G401 (cell line): ENCODE data around the gene TOPORS. TPM values are rescaled to one million over a fixed set of nuclear protein-coding genes. Genes with fewer than 3 reads are reported as not detected.
"Not testable (repeated sequence)": the region's sequence is repeated elsewhere in the genome, so short reads cannot be mapped to it uniquely, and the experiment has no call there.

ENCODE experiments used
- DNase-seq: peaks from one replicate; pipeline ENCODE4 v3.0.0-alpha.2; 2015; ENCODE audit warnings: low spot score
- in situ Hi-C: cut with HindIII; loops from 2 replicates; pipeline ENCODE4 v1.10.0; 2016; ENCODE audit warnings: low sequenced_read_pairs, mixed read lengths
- total RNA-seq: library from RNA; depleted of rRNA; stranded (reverse); fragments of >200 nt; shearing (Covaris generic); gene quantifications from 2 replicates; pipeline ENCODE4 v1.2.3, GENCODE V29; 2014; rRNA removed

The TOPORS gene
- total RNA-seq = 16.7 and 19.6 TPM in 2 replicates

DNA sequence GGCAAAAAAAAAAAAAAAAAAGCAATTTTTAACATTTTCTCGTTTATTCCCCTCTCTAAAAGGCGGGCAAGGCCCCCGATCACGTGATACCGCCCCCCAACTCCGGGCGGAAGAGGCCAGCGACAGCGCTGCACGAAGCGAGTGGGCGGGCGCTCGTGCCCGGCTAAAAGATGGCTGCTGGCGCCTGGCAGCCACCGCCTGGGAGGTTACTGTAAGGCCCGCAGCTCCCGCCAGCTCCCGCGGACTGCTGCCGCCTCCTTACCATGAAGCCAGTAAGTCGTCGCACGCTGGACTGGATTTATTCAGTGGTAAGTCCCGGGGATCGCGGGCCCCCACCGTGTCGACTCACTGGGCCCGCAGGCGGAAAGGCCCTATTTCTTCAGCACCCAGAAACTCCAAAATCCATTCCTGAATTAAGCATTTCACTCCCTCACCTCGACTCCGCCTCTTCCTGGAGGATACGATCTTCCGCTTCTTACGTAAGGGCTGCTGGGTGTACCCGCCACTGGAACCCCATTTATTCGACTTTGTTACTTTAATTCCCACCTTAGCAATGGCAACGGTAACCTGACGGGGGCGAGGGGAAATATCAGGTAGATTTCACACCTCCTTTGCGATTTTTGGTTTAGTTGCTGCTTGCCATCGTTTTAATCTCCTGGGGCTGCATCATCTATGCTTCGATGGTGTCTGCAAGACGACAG, at the start of gene TOPORS, which contains the start of gene SMIM27:
TSS of gene TOPORS (minus strand) at position 415 of the 701 bp plus-strand sequence. CDS start at position 265, 150 bp downstream.
TSS of gene SMIM27 (plus strand) at position 156 of the 701 bp plus-strand sequence. CDS start at position 264, 108 bp downstream.
- in situ Hi-C loops = no loop called here
- DNase-seq = peak; percentile 96

DNA sequence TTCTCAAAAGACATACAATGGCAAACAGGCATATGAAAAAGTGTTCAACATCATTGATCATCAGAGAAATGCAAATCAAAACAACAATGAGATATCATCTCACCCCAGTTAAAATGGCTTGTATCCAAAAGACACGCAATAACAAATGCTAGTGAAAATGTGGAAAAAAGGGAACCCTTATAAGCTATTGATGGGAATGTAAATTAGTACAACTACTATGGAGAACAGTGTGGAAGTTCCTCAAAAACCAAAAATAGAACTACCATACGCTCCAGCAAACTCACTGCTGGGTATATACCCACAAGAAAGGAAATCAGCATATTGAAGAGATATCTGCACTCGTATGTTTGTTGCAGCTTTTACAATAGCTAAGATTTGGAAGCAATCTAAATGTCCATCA, 46.6 kb upstream of the TOPORS start:
- DNase-seq, in situ Hi-C loops: not testable (repeated sequence)

- DNase-seq = no peak
- in situ Hi-C loops = no loop called here
Measured at GRCh38 chr9:32596936-32597335, 44.5 kb upstream of the TOPORS start.

DNA sequence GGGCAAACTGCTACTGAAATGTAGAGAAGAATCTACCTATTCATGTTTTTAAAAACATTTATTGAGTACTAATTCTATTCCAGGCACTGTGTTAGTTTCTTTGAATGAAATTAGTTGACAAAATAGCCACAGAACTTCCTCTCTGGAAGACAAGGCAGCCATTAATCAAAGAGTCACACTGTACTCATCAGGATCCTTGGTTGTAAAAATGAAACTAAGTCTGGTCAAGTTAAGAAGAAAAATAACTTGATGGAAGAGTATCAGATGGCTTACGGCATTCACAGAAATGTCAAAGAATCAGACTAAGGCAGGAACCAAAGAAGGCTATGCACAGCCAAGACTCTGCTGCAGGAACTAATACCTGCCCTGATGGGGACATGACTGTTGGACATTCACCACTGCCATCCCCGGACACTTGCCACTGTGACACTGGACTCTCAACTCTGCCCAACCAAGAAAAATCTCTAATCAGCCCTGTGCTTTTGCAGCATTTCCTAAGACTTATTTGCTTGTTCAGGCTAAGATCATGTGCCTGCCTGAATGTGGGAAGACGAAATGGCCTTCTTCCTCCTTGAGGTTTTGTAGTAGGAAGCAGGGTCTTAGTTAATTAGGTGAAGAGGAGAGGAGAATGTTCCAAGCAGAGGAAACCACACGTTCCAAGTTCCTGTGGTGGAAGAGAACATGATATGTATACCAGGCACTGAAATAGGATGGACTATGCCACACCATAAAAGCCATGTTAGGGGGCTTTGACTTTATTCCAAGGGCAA, 43.9 kb upstream of the TOPORS start:
- in situ Hi-C loops = no loop called here
- no peak for DNase-seq

DNA sequence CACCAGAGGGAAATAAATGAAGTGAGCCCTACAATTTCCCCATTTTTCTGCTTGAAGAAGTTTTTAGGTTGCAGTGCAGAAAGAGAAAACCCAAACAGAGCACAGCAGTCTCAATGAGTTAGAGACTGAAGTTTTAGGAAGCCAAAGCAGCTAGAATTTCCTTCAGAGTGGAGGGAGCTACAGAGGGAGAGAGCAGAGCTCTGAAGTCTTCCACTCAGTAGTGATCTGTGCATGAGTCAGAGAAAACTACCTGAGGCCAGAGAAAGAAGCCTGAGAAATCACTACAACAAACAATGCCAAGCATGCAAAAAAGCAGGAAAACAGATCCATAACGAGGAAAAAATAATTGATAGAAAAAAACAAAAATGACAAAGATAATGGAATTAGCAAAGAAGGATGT, 38.5 kb upstream of the TOPORS start:
- DNase-seq = no peak
- in situ Hi-C loops = no loop called here

DNA sequence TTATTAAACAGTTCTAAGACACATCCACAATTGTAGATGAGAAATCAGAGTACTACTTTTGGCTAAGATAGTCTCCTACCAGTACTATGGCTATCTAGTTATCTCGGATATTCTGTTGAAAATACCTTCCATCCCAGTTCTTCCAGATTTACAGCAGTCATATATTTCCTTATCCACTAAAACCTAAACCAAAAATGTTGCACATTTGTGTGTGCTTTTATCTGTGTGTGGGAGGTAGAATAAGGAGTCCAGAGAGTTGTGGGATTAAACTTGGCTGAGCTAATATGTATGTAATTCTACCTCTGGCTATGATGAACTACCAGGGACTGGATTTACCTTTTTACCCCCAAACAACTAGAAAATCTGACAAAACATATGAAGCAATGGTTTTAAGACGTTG, 38.1 kb upstream of the TOPORS start:
- no peak for DNase-seq
- in situ Hi-C loops = no loop called here

GRCh38 chr9:32589083-32589723, 36.8 kb upstream of the TOPORS start:
- in situ Hi-C loops = no loop called here
- peak; percentile 35 for DNase-seq

GRCh38 chr9:32587901-32588300, 35.5 kb upstream of the TOPORS start:
- DNase-seq = no peak
- in situ Hi-C loops = no loop called here

GRCh38 chr9:32584784-32585183, 32.4 kb upstream of the TOPORS start:
- in situ Hi-C loops = no loop called here
- no peak for DNase-seq

DNA sequence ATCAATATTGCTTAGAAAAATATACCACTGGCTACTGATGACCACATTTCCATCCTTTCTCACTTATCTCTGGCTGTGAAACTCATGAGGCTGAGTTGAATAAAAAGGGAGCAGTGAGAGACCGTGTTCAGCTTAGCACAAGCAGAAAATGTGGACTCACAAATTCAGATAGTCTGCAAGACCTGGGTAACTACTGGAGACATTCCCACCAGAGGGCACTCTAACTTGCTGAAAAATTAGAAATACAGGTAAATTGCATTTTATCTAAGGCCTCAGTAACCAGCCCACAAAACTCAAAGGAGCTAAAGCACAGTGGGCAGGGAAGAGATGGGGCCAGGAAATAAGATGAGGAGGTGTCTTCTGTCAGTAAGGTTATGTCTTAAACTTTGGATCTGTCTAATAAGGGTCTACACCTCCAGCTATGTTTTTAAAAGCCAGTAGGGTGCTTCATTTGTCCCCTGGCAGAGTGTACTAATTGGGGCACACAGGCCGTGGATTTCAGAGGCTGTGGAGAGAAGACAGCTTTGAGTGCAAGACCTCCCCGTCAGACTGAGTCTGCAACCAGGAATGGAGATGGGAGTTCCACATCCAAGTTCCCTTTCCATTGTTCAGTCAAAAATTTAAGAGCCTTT, 29.2 kb upstream of the TOPORS start:
- in situ Hi-C loops = no loop called here
- peak; percentile 70 for DNase-seq

- no peak for DNase-seq
- in situ Hi-C loops = no loop called here
Measured at GRCh38 chr9:32580631-32581300, 28.4 kb upstream of the TOPORS start.

GRCh38 chr9:32579706-32580331, 27.4 kb upstream of the TOPORS start:
- in situ Hi-C loops = no loop called here
- peak; percentile 58 for DNase-seq

DNA sequence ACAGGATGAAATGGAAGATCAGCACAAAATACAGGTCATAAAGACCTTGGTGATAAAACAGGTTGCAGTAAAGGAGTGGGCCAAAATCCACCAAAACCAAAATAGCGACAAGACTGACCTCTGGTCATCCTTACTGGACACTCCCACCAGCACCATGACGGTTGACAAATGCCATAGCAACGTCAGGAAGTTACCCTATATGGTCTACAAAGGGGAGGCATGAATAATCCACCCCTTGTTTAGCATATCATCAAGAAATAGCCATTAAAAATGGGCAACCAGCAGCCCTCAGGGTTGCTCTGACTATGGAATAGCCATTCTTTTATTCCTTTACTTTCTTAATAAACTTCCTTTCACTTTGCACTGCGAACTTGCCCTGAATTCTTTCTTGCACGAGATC, 26.6 kb upstream of the TOPORS start:
- in situ Hi-C loops = no loop called here
- DNase-seq = no peak

GRCh38 chr9:32577316-32577715, 24.9 kb upstream of the TOPORS start:
- in situ Hi-C loops = no loop called here
- DNase-seq = no peak

DNA sequence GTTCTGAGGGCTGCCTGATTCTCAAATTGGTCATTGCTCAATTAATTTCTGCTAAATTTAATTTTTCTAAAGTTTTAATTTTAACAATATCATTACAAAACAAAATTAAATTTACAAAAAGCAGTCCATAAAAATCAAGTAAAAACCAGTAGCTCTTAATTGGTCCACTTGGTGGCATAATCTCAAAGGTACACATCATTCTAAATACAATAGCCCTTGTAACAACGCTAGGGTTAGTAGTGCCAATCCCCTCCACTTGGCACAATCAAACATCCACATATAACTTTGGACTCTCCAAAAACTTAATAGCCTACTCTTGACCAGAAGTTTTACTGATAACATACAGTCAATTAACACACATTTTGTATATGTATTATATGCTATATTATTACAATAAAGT, 22.5 kb upstream of the TOPORS start:
- in situ Hi-C loops = no loop called here
- no peak for DNase-seq

DNA sequence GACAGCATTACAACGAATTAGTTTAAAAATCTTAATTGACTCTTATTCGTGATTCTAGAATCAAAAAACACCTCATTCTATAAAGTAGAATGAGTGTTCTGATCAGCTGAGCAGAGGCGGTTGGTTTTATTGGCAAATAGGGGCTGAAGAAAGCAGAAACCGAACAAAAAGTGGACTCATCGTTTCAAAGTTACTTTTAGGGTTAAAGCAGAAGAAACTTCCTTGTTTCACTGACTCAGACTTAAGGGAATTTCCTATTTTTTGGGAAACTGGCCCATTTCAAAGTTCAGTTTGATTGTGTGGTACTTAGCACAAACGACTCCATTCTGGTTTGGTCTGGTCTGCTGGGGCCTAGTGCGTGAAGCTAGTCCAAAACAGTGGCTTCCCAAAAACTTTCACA, 21.4 kb upstream of the TOPORS start:
- no peak for DNase-seq
- in situ Hi-C loops = no loop called here

GRCh38 chr9:32572900-32573523, 20.6 kb upstream of the TOPORS start, which contains the start of gene NDUFB6:
Gene NDUFB6, minus strand, starts transcription at chr9:32573159. Its CDS starts 99 bp downstream, at chr9:32573060.
- DNase-seq = peak; percentile 94
- in situ Hi-C loops = no loop called here
